ENCODE measurements around the gene ZNF385B. TPM values are rescaled to one million over a fixed set of nuclear protein-coding genes. Genes with fewer than 3 reads are reported as not detected.

The ZNF385B gene
- polyA plus RNA-seq, 1 donor (not counting 4 experiments of a cell fraction or from before 2014, with no cell fraction given) = 0.17 TPM

- Histone ChIP-seq H3K27ac (ENCODE audit: control insufficient read depth, insufficient read depth, low read length) (no peak overlapping the region), H3K9me3 (ENCODE audit: control insufficient read depth, low read depth, low read length) (no peaks in the 10 kb centered on the region), H3K4me3 (ENCODE audit: control insufficient read depth in 2 of 3, extremely low read depth in 1 of 3, insufficient read depth in 2 of 3, low read depth in 1 of 3, low read length in 3 of 3) (no peak overlapping the region), H3K27me3 (ENCODE audit: control insufficient read depth, extremely low read depth, insufficient read depth, low read length) (no peaks in the 10 kb centered on the region), H3K9me1 (ENCODE audit: control insufficient read depth, extremely low read depth, insufficient read depth, low read length) (no peaks in the 10 kb centered on the region), H3K4me2 (ENCODE audit: control insufficient read depth, extremely low read depth, insufficient read depth, low read depth, low read length) (no peak overlapping the region), H3K9ac (ENCODE audit: control insufficient read depth, extremely low read depth, insufficient read depth, low read length) (no peak overlapping the region), H2AFZ (ENCODE audit: control insufficient read depth, low read length) (no peak overlapping the region), H4K20me1 (ENCODE audit: control insufficient read depth, extremely low read depth, insufficient read depth, low read length) (no peaks in the 10 kb centered on the region), H3K4me1 (ENCODE audit: control insufficient read depth, extremely low read depth, insufficient read depth, low read length) (no peaks in the 10 kb centered on the region), H3K36me3 (ENCODE audit: control insufficient read depth in 2 of 2, extremely low read depth in 1 of 2, insufficient read depth in 2 of 2, low read length in 2 of 2) (no peaks in the 10 kb centered on the region), H3K79me2 (ENCODE audit: control insufficient read depth, insufficient read depth, low read length) (no peaks in the 10 kb centered on the region)
- dilution Hi-C loops (cut with MboI; ENCODE audit: extremely low pct_ligation_motif_present, low sequenced_read_pairs) = no loop called here
- FAIRE-seq (no peak), DNase-seq (ENCODE audit: low read depth, low spot score) (no peak)
- no peak for TF ChIP-seq CTCF (optimal IDR thresholded peaks at IDR 0.05 in 1 of 3, IDR thresholded peaks at IDR 0.05 in 1 of 3, conservative IDR thresholded peaks at IDR 0.05 in 1 of 3; ENCODE audit: extremely low read depth in 1 of 3, insufficient read depth in 2 of 3, low read length in 3 of 3)
- TF ChIP-seq EZH2 (IDR thresholded peaks at IDR 0.05; ENCODE audit: low read length) = no peak
Observed at GRCh38 chr2:179796213-179797007, 65.0 kb downstream of the ZNF385B start.

- H3K4me1 ChIP-seq (ENCODE audit: control insufficient read depth, extremely low read depth, insufficient read depth, low read length) = peaks cover 9% of the 10 kb centered on the region
- H3K9me1 ChIP-seq (ENCODE audit: control insufficient read depth, extremely low read depth, insufficient read depth, low read length) = no peaks in the 10 kb centered on the region
- FAIRE-seq (no peak), DNase-seq (ENCODE audit: low read depth, low spot score) (no peak)
- H3K79me2 ChIP-seq (ENCODE audit: control insufficient read depth, insufficient read depth, low read length) = no peaks in the 10 kb centered on the region
- H3K9ac ChIP-seq (ENCODE audit: control insufficient read depth, extremely low read depth, insufficient read depth, low read length) = no peak overlapping the region
- no peaks in the 10 kb centered on the region for H3K27me3 ChIP-seq (ENCODE audit: control insufficient read depth, extremely low read depth, insufficient read depth, low read length)
- H3K36me3 ChIP-seq (ENCODE audit: control insufficient read depth in 2 of 2, extremely low read depth in 1 of 2, insufficient read depth in 2 of 2, low read length in 2 of 2) = no peaks in the 10 kb centered on the region
- H3K9me3 ChIP-seq (ENCODE audit: control insufficient read depth, low read depth, low read length) = no peaks in the 10 kb centered on the region
- no peak for TF ChIP-seq EZH2 (IDR thresholded peaks at IDR 0.05; ENCODE audit: low read length)
- TF ChIP-seq CTCF (optimal IDR thresholded peaks at IDR 0.05 in 1 of 3, IDR thresholded peaks at IDR 0.05 in 1 of 3, conservative IDR thresholded peaks at IDR 0.05 in 1 of 3; ENCODE audit: extremely low read depth in 1 of 3, insufficient read depth in 2 of 3, low read length in 3 of 3) = no peak
- no peak overlapping the region for H3K4me3 ChIP-seq (ENCODE audit: control insufficient read depth in 2 of 3, extremely low read depth in 1 of 3, insufficient read depth in 2 of 3, low read depth in 1 of 3, low read length in 3 of 3)
- no peaks in the 10 kb centered on the region for H4K20me1 ChIP-seq (ENCODE audit: control insufficient read depth, extremely low read depth, insufficient read depth, low read length)
- dilution Hi-C loops (cut with MboI; ENCODE audit: extremely low pct_ligation_motif_present, low sequenced_read_pairs) = no loop called here
- no peak overlapping the region for H2AFZ ChIP-seq (ENCODE audit: control insufficient read depth, low read length)
- H3K4me2 ChIP-seq (ENCODE audit: control insufficient read depth, extremely low read depth, insufficient read depth, low read depth, low read length) = no peak overlapping the region
- no peak overlapping the region for H3K27ac ChIP-seq (ENCODE audit: control insufficient read depth, insufficient read depth, low read length)
Observed at GRCh38 chr2:179793902-179794301, 67.5 kb downstream of the ZNF385B start.
